Astrocyte (in vitro differentiated cells and primary cell): ENCODE data around the gene NPPA. TPM values are rescaled to one million over a fixed set of nuclear protein-coding genes. Genes with fewer than 3 reads are reported as not detected.

Experiments
- DNase-seq: peaks from one replicate; pipeline ENCODE4 v3.0.0-alpha.2; 2010; ENCODE audit warnings: low read depth
- FAIRE-seq: peaks from 2 replicates; lab custom pipeline; 2011; peaks lifted over from hg19 to GRCh38; lab: Jason Lieb, UNC
- H2AFZ ChIP-seq: 2 replicates; pipeline ENCODE4 v1.6.0; 2012; ENCODE audit warnings: low read depth, low read length, inconsistent platforms
- H3K27ac ChIP-seq: 2 replicates; pipeline ENCODE4 v1.5.1; 2011; ENCODE audit warnings: low read depth, low read length, inconsistent platforms
- H3K27me3 ChIP-seq: 2 replicates; pipeline ENCODE4 v1.6.0; 2011; ENCODE audit warnings: low read length, inconsistent platforms; ENCODE audit not compliant: insufficient read depth
- H3K36me3 ChIP-seq: 2 replicates; pipeline ENCODE4 v1.5.1; 2011; ENCODE audit warnings: low read length, inconsistent platforms; ENCODE audit not compliant: insufficient read depth
- H3K4me1 ChIP-seq: 2 replicates; pipeline ENCODE4 v1.5.1; 2011; ENCODE audit warnings: low read length, inconsistent platforms; ENCODE audit not compliant: insufficient read depth
- H3K4me2 ChIP-seq: 2 replicates; pipeline ENCODE4 v1.6.0; 2012; ENCODE audit warnings: low read length, inconsistent platforms
- H3K4me3 ChIP-seq: 2 replicates; pipeline ENCODE4 v1.5.1; 2011; ENCODE audit warnings: low read depth, mild to moderate bottlenecking, low read length, inconsistent platforms; ENCODE audit not compliant: insufficient read depth
- H3K79me2 ChIP-seq: 2 replicates; pipeline ENCODE4 v1.6.0; 2012; ENCODE audit warnings: mild to moderate bottlenecking, low read length, inconsistent platforms; ENCODE audit not compliant: insufficient read depth
- H3K9ac ChIP-seq: 2 replicates; pipeline ENCODE4 v1.6.0; 2012; ENCODE audit warnings: mild to moderate bottlenecking, low read length, inconsistent platforms
- H3K9me3 ChIP-seq: 2 replicates; pipeline ENCODE4 v1.5.1; 2012; ENCODE audit warnings: low read depth, mild to moderate bottlenecking, low read length, inconsistent platforms; ENCODE audit not compliant: insufficient read depth
- H4K20me1 ChIP-seq: 2 replicates; pipeline ENCODE4 v1.6.0; 2012; ENCODE audit warnings: low read length, inconsistent platforms; ENCODE audit not compliant: insufficient read depth
- H3K27ac Mint-ChIP-seq: one replicate; pipeline ENCODE4 v1.8.0; 2021; ENCODE audit warnings: mild to moderate bottlenecking, mixed read lengths; ENCODE audit not compliant: unreplicated experiment
- H3K27me3 Mint-ChIP-seq: one replicate; pipeline ENCODE4 v1.8.0; 2021; ENCODE audit warnings: low read depth, mixed read lengths; ENCODE audit not compliant: unreplicated experiment
- H3K36me3 Mint-ChIP-seq: one replicate; pipeline ENCODE4 v1.8.0; 2021; ENCODE audit warnings: low read depth, mixed read lengths; ENCODE audit not compliant: unreplicated experiment
- H3K4me1 Mint-ChIP-seq: one replicate; pipeline ENCODE4 v1.8.0; 2021; ENCODE audit warnings: low read depth, mixed read lengths; ENCODE audit not compliant: unreplicated experiment
- H3K4me3 Mint-ChIP-seq: one replicate; pipeline ENCODE4 v1.8.0; 2021; ENCODE audit warnings: mild to moderate bottlenecking, moderate library complexity, mixed read lengths; ENCODE audit not compliant: unreplicated experiment
- H3K9me3 Mint-ChIP-seq: one replicate; pipeline ENCODE4 v1.8.0; 2021; ENCODE audit warnings: mild to moderate bottlenecking, mixed read lengths; ENCODE audit not compliant: unreplicated experiment
- CTCF ChIP-seq: IDR thresholded peaks from 2 replicates; pipeline ENCODE4 v1.5.1; 2011; ENCODE audit warnings: low read depth, mild to moderate bottlenecking, inconsistent platforms, low read length, moderate library complexity; ENCODE audit not compliant: insufficient read depth
- EZH2 ChIP-seq: IDR thresholded peaks from 2 replicates; pipeline ENCODE4 v1.6.1; 2012; ENCODE audit warnings: mild to moderate bottlenecking, low read length, inconsistent platforms; ENCODE audit not compliant: insufficient read depth
- total RNA-seq: library from RNA; stranded (reverse); gene quantifications from 2 replicates; pipeline ENCODE4 v1.2.1, GENCODE V29; 2021

NPPA gene
- total RNA-seq, 1 donor from 2014 or later: not detected

DNA sequence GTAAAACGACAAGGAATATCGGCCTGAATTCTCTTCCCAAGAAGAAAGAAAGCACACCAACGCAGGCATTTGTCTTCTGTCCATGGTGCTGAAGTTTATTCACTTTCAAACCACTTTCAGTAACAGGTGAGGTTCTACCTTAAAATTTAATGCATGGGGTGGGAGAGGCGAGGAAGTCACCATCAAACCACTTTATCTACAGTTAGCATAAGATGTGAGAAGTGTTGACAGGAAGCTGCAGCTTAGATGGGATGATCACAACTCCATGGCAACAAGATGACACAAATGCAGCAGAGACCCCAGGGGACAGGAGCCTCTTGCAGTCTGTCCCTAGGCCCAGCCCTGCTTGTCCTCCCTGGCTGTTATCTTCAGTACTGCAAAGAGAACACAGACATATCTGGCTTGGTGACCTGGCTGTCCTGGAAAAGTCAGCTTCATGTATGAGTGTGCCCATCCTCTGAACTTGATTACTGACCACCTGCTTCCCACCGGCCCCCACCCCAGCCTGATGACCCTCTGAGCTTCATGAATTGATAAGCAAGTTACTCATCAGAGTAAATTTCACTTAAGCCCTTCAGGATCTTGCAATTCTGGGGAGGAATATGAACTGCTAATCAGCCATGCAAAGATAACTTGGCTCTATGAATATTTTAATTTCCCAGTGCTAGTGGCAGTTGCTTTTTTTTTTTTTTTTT is 1.8 kb downstream of the NPPA start:
- TF ChIP-seq CTCF (no peak), EZH2 (no peak)
- Histone ChIP-seq H3K36me3 (peaks cover 17% of the 10 kb centered on the region), H3K9me3 (no peaks in the 10 kb centered on the region), H3K27ac (no peak overlapping the region), H3K4me1 (no peaks in the 10 kb centered on the region), H3K79me2 (no peaks in the 10 kb centered on the region), H4K20me1 (peaks cover 59% of the 10 kb centered on the region), H3K4me2 (no peak overlapping the region), H3K9ac (no peak overlapping the region), H3K4me3 (no peak overlapping the region), H2AFZ (no peak overlapping the region), H3K27me3 (no peaks in the 10 kb centered on the region)
- no peak for DNase-seq
- no peak overlapping the region for H3K4me3 Mint-ChIP-seq
- no peaks in the 10 kb centered on the region for H3K9me3 Mint-ChIP-seq
- no peak overlapping the region for H3K27ac Mint-ChIP-seq
- H3K4me1 Mint-ChIP-seq: peaks cover 10% of the 10 kb centered on the region
- FAIRE-seq: no peak
- no peaks in the 10 kb centered on the region for H3K27me3 Mint-ChIP-seq
- peaks cover 26% of the 10 kb centered on the region for H3K36me3 Mint-ChIP-seq

GRCh38 chr1:11842154-11843041 is 5.2 kb downstream of the NPPA start:
- Histone ChIP-seq H4K20me1 (peaks cover 74% of the 10 kb centered on the region), H3K27ac (no peak overlapping the region), H3K9ac (no peak overlapping the region), H2AFZ (no peak overlapping the region), H3K4me3 (no peak overlapping the region), H3K9me3 (no peaks in the 10 kb centered on the region), H3K79me2 (no peaks in the 10 kb centered on the region), H3K4me2 (no peak overlapping the region), H3K27me3 (no peaks in the 10 kb centered on the region), H3K4me1 (no peaks in the 10 kb centered on the region), H3K36me3 (peaks cover 35% of the 10 kb centered on the region)
- no peak for FAIRE-seq
- no peak overlapping the region for H3K27ac Mint-ChIP-seq
- peaks cover 10% of the 10 kb centered on the region for H3K4me1 Mint-ChIP-seq
- peaks cover 26% of the 10 kb centered on the region for H3K36me3 Mint-ChIP-seq
- no peak for DNase-seq
- no peak overlapping the region for H3K4me3 Mint-ChIP-seq
- H3K27me3 Mint-ChIP-seq: no peaks in the 10 kb centered on the region
- H3K9me3 Mint-ChIP-seq: no peaks in the 10 kb centered on the region
- TF ChIP-seq EZH2: no peak

GRCh38 chr1:11841245-11842153 is 6.1 kb downstream of the NPPA start:
- H3K9me3 ChIP-seq: no peaks in the 10 kb centered on the region
- no peak for TF ChIP-seq CTCF
- TF ChIP-seq EZH2: no peak
- H3K36me3 ChIP-seq: peaks cover 36% of the 10 kb centered on the region
- H3K9ac ChIP-seq: no peak overlapping the region
- no peaks in the 10 kb centered on the region for H3K27me3 Mint-ChIP-seq
- no peak overlapping the region for H3K27ac Mint-ChIP-seq
- H3K4me3 Mint-ChIP-seq: no peak overlapping the region
- H2AFZ ChIP-seq: no peak overlapping the region
- no peak overlapping the region for H3K27ac ChIP-seq
- no peaks in the 10 kb centered on the region for H3K27me3 ChIP-seq
- H3K4me1 Mint-ChIP-seq: peaks cover 10% of the 10 kb centered on the region
- no peak overlapping the region for H3K4me2 ChIP-seq
- no peak overlapping the region for H3K4me3 ChIP-seq
- H3K9me3 Mint-ChIP-seq: no peaks in the 10 kb centered on the region
- DNase-seq: no peak
- peaks cover 26% of the 10 kb centered on the region for H3K36me3 Mint-ChIP-seq
- no peak for FAIRE-seq
- no peaks in the 10 kb centered on the region for H3K79me2 ChIP-seq
- H3K4me1 ChIP-seq: no peaks in the 10 kb centered on the region
- peaks cover 78% of the 10 kb centered on the region for H4K20me1 ChIP-seq
